GF-D8 (cell line): ENCODE results near the gene SCLY.

Experiments
- DNase-seq: peaks from one replicate; lab custom pipeline; 2025; lab: John Stamatoyannopoulos, UW

SCLY gene

GRCh38 chr2:238069877-238070276 lies 9.1 kb downstream of the SCLY start:
- no peak for DNase-seq

GRCh38 chr2:238075397-238075796 lies 14.6 kb downstream of the SCLY start:
- no peak for DNase-seq

- DNase-seq, result no peak
Measured at GRCh38 chr2:238077292-238077691, 16.5 kb downstream of the SCLY start.

- DNase-seq, result no peak
Measured at GRCh38 chr2:238079874-238080327, 19.1 kb downstream of the SCLY start.

GRCh38 chr2:238080518-238080917 lies 19.7 kb downstream of the SCLY start:
- DNase-seq, result no peak

- no peak for DNase-seq
Measured at GRCh38 chr2:238081150-238081549, 20.3 kb downstream of the SCLY start.

- no peak for DNase-seq
Measured at GRCh38 chr2:238081561-238081960, 20.8 kb downstream of the SCLY start.

- DNase-seq, result no peak
Measured at GRCh38 chr2:238082151-238082550, 21.4 kb downstream of the SCLY start.

- DNase-seq, result no peak
Measured at GRCh38 chr2:238082827-238083226, 22.0 kb downstream of the SCLY start.

GRCh38 chr2:238083919-238084318 lies 23.1 kb downstream of the SCLY start:
- no peak for DNase-seq

GRCh38 chr2:238084761-238085160 lies 24.0 kb downstream of the SCLY start:
- DNase-seq, result no peak

GRCh38 chr2:238085899-238086298 lies 25.1 kb downstream of the SCLY start:
- DNase-seq, result no peak

- peak; percentile 25 for DNase-seq
Measured at GRCh38 chr2:238087211-238087610, 26.4 kb downstream of the SCLY start.

GRCh38 chr2:238090887-238091286 lies 30.1 kb downstream of the SCLY start:
- DNase-seq, result no peak

- DNase-seq, result no peak
Measured at GRCh38 chr2:238091436-238092060, 30.7 kb downstream of the SCLY start.

GRCh38 chr2:238092486-238093035 lies 31.8 kb downstream of the SCLY start:
- DNase-seq, result no peak

- DNase-seq, result no peak
Measured at GRCh38 chr2:238093181-238094140, 32.7 kb downstream of the SCLY start.

- DNase-seq, result no peak
Measured at GRCh38 chr2:238094438-238095022, 33.7 kb downstream of the SCLY start.

GRCh38 chr2:238095143-238095542 lies 34.3 kb downstream of the SCLY start:
- DNase-seq, result no peak

- no peak for DNase-seq
Measured at GRCh38 chr2:238096311-238097011, 35.7 kb downstream of the SCLY start.

- no peak for DNase-seq
Measured at GRCh38 chr2:238097201-238097987, 36.6 kb downstream of the SCLY start.
